AG09319 (cell line): Measurements from ENCODE around the gene GPR162.

Source experiments
- DNase-seq: peaks from one replicate; pipeline ENCODE4 v3.0.0-alpha.2; 2010; ENCODE audit warnings: low read depth; ENCODE audit errors: extremely low read depth
- TF ChIP-seq, protein P1 (sequence below): IDR thresholded peaks from 2 replicates; pipeline ENCODE4 v1.5.1; 2011; ENCODE audit warnings: low read depth, mild to moderate bottlenecking, inconsistent platforms, low read length, moderate library complexity

GPR162 gene

DNA sequence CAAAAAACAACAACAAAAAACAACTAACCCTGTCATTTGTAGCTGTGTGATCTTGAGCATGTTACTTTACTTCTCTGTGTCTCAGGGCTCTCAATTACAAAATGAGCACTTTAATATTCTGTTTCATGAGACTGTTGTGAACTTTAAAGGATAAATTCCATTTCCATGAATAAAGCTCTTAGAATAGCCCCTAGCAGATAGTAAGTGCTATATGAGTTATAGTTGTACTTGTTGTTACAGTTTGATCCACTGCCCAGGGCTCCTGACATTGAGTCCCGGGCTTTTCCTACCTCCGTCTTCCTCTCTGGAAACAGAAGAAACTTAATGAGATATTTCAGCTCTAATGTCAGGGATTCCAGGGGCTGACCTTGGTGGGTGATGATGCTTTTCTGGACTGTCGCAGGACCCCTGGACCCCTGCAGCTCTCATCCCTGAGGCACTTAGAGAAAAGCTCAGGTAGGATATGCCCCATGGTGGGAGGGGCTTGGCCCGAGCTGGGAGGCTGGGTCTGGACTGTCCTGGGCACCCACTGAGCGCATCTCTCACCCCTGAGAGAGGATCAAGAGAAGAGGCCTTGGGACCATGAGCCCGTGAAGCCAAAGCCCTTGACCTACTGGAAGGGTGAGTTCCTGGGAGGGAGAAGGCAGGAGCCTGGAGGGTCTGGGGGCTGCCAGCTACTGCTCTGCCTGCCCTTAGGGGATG is 11.7 kb downstream of the GPR162 start:
- TF ChIP-seq, protein P1, sequence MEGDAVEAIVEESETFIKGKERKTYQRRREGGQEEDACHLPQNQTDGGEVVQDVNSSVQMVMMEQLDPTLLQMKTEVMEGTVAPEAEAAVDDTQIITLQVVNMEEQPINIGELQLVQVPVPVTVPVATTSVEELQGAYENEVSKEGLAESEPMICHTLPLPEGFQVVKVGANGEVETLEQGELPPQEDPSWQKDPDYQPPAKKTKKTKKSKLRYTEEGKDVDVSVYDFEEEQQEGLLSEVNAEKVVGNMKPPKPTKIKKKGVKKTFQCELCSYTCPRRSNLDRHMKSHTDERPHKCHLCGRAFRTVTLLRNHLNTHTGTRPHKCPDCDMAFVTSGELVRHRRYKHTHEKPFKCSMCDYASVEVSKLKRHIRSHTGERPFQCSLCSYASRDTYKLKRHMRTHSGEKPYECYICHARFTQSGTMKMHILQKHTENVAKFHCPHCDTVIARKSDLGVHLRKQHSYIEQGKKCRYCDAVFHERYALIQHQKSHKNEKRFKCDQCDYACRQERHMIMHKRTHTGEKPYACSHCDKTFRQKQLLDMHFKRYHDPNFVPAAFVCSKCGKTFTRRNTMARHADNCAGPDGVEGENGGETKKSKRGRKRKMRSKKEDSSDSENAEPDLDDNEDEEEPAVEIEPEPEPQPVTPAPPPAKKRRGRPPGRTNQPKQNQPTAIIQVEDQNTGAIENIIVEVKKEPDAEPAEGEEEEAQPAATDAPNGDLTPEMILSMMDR: no peak

DNA sequence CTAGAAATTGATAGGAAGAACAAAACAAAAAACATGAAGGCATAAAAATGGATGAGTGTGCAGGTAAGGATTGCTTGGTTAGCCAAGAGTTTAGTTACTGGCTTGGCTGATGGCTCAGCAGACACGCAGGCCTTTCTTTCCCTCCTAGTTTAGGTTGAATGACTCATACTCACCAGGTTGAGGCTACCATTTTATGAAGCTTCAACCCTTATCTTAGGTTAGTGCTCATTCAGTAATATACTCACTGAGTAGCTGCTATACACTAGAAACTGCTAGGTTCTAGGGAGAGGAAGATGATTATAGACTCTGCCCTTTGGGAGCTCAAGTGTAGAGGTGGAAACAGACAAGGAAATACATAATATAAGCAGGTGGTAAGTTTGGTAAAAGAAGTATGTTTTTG is 12.6 kb downstream of the GPR162 start:
- TF ChIP-seq, protein P1: no peak
- DNase-seq: no peak

More for the DNA sequence above, 11.7 kb downstream of the GPR162 start:
- DNase-seq: no peak

DNA sequence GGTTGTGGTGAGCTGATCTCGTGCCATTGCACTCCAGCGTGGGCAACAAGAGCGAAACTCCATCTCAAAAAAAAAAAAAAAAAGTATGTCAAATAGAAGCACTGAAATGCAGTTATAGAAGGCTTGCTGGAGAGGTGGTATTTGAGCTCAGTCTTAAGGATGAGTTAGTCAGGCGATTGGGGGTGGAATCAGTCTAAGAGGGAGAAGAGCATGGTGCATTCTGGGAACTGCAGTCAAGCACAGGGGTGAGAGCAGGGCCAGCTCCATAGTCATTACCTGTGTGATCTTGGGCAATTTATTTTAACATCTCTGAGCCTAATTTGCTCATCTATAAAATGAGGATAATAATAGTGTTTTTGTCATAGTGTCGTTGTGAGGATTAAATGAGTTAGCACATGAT is 13.3 kb downstream of the GPR162 start:
- no peak for DNase-seq
- TF ChIP-seq, protein P1: no peak

DNA sequence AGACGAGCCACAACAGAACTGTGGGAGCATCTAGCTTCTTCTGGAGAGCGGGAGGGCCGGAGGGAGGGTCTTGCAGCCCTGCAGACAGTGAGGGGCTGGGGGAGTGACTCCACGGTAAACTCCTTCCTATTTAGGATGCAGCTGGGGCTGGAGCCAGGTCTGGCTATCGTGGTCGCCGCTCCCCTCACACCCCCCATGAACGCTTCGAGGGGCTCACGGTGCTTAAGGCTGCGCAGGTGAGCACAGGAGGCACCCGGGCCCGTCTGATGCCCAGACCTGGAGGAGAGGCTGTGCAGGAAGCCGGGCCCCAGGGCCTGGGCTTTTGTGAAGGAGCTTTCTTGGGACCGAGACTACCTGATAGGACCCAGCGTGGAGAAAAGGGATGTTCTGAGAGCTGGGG is 15.2 kb downstream of the GPR162 start:
- TF ChIP-seq, protein P1: no peak
- no peak for DNase-seq

DNA sequence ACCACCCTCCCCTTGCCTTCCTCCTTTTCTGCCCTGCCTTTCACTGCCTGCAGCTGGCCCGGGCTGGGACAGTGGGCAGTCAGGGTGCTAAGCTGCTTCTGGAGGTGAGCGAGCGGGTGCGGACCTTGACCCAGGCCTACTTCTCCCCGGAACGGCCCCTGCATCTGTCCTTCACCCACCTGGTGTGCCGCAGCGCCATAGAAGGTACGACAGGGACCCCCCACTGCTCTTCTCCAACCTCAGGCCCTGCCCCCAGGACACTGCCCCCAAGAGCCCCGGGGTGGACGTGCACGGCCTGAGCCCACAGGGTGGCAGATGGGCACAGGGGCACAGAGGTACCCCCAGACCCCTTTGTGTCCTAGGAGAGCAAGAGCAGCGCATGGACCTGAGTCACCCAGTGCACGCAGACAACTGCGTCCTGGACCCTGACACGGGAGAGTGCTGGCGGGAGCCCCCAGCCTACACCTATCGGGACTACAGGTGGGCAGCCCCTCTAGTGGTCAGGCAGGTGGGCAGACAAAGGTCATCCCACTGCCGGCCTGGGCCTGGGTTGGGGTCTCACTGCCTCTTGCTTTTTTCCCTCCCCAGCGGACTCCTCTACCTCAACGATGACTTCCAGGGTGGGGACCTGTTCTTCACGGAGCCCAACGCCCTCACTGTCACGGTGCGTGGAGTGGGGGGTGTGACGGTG is 15.9 kb downstream of the GPR162 start:
- no peak for DNase-seq
- TF ChIP-seq, protein P1: no peak

DNA sequence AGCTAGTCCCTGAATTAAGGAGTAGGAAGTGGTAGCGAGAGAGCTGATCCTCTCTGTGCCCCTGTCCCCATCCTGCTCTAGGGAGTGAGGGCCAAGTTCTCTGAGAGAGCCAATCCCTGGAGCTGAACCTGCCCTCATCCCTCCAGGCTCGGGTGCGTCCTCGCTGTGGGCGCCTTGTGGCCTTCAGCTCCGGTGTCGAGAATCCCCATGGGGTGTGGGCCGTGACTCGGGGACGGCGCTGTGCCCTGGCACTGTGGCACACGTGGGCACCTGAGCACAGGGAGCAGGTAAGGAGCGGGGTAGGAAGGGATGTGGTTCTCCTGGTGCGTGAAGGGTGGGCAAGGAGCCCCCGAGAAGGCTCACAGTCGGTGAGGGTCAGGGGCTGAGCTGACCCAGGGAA is 17.2 kb downstream of the GPR162 start:
- DNase-seq: no peak
- TF ChIP-seq, protein P1: no peak

DNA sequence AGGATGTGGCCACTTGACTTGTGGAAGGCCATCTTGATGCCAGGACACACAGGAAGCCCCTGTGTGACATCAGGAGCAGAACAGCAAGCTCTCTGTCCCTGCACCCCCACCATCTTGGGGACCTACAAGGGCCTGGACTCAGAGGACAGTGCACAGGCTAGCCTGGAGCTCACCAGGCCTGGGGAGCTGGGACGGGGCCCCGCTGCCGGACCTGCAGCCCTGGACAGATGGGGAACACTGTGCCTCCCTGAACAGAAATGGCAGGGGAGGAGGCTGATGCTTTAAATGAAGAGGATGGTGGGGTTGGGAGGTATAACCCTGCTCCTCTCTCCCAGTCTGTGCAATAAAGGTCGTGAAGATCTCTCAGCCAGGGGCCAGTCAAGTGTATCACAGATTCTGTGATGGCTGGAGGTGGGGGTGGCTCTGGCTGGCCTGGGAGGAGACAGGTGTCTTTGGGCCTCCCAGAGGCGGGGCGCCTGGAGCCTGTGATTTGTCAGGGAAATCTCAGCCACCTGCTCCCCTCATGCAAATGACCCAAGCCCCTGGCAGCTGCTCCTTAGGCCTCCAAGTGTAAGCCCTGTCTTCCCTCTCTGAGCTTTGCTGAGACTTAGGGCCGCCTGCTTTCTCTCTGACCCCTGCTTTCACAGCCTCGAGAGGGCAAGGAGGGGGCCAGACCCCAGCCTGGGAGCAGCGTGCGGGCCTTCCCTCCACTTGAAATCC is 18.0 kb downstream of the GPR162 start:
- DNase-seq: no peak
- TF ChIP-seq, protein P1: no peak
